Tibial nerve (tissue), 4 donors: ENCODE measurements around the gene DAPK2.

ENCODE experiments used
- EP300 ChIP-seq, 2 donors: sonication (generic); formaldehyde crosslinking; IDR thresholded peaks; one replicate each; pipeline ENCODE4 v1.6.1; 2017; ENCODE audit warnings: antibody characterized with exemption in 2 of 2, mild to moderate bottlenecking in 1 of 2
- POLR2A ChIP-seq, 2 donors: fragments of 450-650 bp; IDR thresholded peaks; one replicate each; pipeline ENCODE4 v1.6.1; 2017; ENCODE audit warnings: antibody characterized with exemption in 2 of 2, mild to moderate bottlenecking in 2 of 2, moderate library complexity in 2 of 2
- TF ChIP-seq, protein P1 (sequence below), 5 experiments: fragments of 200-600 bp in 3 of 5; fragments of 450-650 bp in 2 of 5; sonication (generic) in 3 of 5; IDR thresholded peaks; one replicate each; pipeline ENCODE4 v1.5.1; 2016 to 2019; ENCODE audit warnings: antibody characterized with exemption in 5 of 5, mild to moderate bottlenecking in 3 of 5, moderate library complexity in 2 of 5

- TF ChIP-seq, protein P1, sequence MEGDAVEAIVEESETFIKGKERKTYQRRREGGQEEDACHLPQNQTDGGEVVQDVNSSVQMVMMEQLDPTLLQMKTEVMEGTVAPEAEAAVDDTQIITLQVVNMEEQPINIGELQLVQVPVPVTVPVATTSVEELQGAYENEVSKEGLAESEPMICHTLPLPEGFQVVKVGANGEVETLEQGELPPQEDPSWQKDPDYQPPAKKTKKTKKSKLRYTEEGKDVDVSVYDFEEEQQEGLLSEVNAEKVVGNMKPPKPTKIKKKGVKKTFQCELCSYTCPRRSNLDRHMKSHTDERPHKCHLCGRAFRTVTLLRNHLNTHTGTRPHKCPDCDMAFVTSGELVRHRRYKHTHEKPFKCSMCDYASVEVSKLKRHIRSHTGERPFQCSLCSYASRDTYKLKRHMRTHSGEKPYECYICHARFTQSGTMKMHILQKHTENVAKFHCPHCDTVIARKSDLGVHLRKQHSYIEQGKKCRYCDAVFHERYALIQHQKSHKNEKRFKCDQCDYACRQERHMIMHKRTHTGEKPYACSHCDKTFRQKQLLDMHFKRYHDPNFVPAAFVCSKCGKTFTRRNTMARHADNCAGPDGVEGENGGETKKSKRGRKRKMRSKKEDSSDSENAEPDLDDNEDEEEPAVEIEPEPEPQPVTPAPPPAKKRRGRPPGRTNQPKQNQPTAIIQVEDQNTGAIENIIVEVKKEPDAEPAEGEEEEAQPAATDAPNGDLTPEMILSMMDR (IDR thresholded peaks at IDR 0.05), result no peak
- TF ChIP-seq POLR2A (IDR thresholded peaks at IDR 0.05) (no peak), EP300 (IDR thresholded peaks at IDR 0.05) (no peak)
These were observed 388 bp downstream of the DAPK2 start for GRCh38 chr15:64045774-64046420.
